IMR-90 (cell line): Measurements from ENCODE around the gene SOD2. TPM values are rescaled to one million over a fixed set of nuclear protein-coding genes. Genes with fewer than 3 reads are reported as not detected.

ENCODE experiments used
- ATAC-seq: fragments of 200-7000 bp; cut with Tn5 transposase; 2 replicates; pipeline ENCODE4 v1.9.1; 2020; ENCODE audit warnings: low read depth, mild to moderate bottlenecking, moderate library complexity
- BruUV-seq: library from RNA; stranded (reverse); fragments of 400-500 nt; replicated peaks from 2 replicates; lab custom pipeline; 2021; lab: Mats Ljungman, UMichigan
- CTCF ChIA-PET: fragments of 300-600 bp; formaldehyde crosslinking; extraction: SDS; loops from one replicate; lab custom pipeline; 2021; ENCODE audit warnings: antibody characterized with exemption; lab: Yijun Ruan, JAX
- POLR2A ChIA-PET: fragments of 300-600 bp; sonication (Branson Sonifier 250); formaldehyde crosslinking; loops from one replicate; lab custom pipeline; 2022; ENCODE audit warnings: antibody characterized with exemption; ENCODE audit not compliant: unreplicated experiment; lab: Charles Lee
- DNase-seq: peaks from one replicate; pipeline ENCODE4 v3.0.0; 2013
- H2AFZ ChIP-seq: replicated peaks from 2 replicates; pipeline ENCODE3; 2013; ENCODE audit warnings: low read length, mild to moderate bottlenecking; ENCODE audit not compliant: poor library complexity
- H2AK5ac ChIP-seq: 2 replicates; pipeline ENCODE4 v1.6.1; 2013; ENCODE audit warnings: low read depth, low read length, inconsistent platforms
- H2AK9ac ChIP-seq: replicated peaks from 2 replicates; pipeline ENCODE3; 2013; ENCODE audit warnings: mild to moderate bottlenecking, low read depth, low read length, moderate library complexity; ENCODE audit not compliant: poor library complexity
- H2BK120ac ChIP-seq: 2 replicates; pipeline ENCODE4 v1.6.1; 2013; ENCODE audit warnings: low read depth, low read length, inconsistent platforms
- H2BK15ac ChIP-seq: 3 replicates; pipeline ENCODE4 v1.6.1; 2013; ENCODE audit warnings: low read depth, low read length, inconsistent platforms
- H2BK20ac ChIP-seq: 2 replicates; pipeline ENCODE4 v1.6.1; 2013; ENCODE audit warnings: low read depth, mild to moderate bottlenecking, inconsistent platforms, low read length, moderate library complexity
- H2BK5ac ChIP-seq: 2 replicates; pipeline ENCODE4 v1.6.1; 2013; ENCODE audit warnings: mild to moderate bottlenecking, low read depth, low read length, inconsistent platforms; ENCODE audit not compliant: poor library complexity, severe bottlenecking
- H3K14ac ChIP-seq: replicated peaks from 2 replicates; pipeline ENCODE4 v1.6.1; 2013; ENCODE audit warnings: low read depth, low read length, inconsistent platforms
- H3K18ac ChIP-seq: 2 replicates; pipeline ENCODE4 v1.6.1; 2013; ENCODE audit warnings: low read depth, low read length, control low read depth
- H3K23ac ChIP-seq: 2 replicates; pipeline ENCODE4 v1.6.1; 2013; ENCODE audit warnings: low read depth, low read length, inconsistent platforms
- H3K27ac ChIP-seq: 2 replicates; pipeline ENCODE4 v1.5.1; 2013; ENCODE audit warnings: mild to moderate bottlenecking, control low read depth, low read length; ENCODE audit not compliant: insufficient read depth
- H3K27me3 ChIP-seq: 2 replicates; pipeline ENCODE4 v1.6.1; 2013; ENCODE audit warnings: low read length; ENCODE audit not compliant: control insufficient read depth, insufficient read depth
- H3K36me3 ChIP-seq: 2 replicates; pipeline ENCODE4 v1.6.1; 2013; ENCODE audit warnings: low read length, mixed read lengths; ENCODE audit not compliant: control insufficient read depth, insufficient read depth
- H3K4ac ChIP-seq: 2 replicates; pipeline ENCODE4 v1.6.1; 2013; ENCODE audit warnings: low read depth, low read length, inconsistent platforms
- H3K4me1 ChIP-seq: 2 replicates; pipeline ENCODE4 v1.6.1; 2013; ENCODE audit warnings: low read length, mixed read lengths; ENCODE audit not compliant: control insufficient read depth, insufficient read depth
- H3K4me2 ChIP-seq: 2 replicates; pipeline ENCODE4 v1.6.1; 2013; ENCODE audit warnings: low read depth, mild to moderate bottlenecking, control low read depth, low read length, moderate library complexity
- H3K4me3 ChIP-seq: 2 replicates; pipeline ENCODE4 v1.5.1; 2013; ENCODE audit warnings: low read depth, mild to moderate bottlenecking, control low read depth, low read length, moderate library complexity; ENCODE audit not compliant: insufficient read depth
- H3K56ac ChIP-seq: 2 replicates; pipeline ENCODE4 v1.6.1; 2013; ENCODE audit warnings: low read length, inconsistent platforms; ENCODE audit not compliant: insufficient read depth; ENCODE audit errors: extremely low read depth
- H3K79me1 ChIP-seq, 2 experiments: 2 replicates each; pipeline ENCODE4 v1.6.1; 2013; ENCODE audit warnings: low read length in 2 of 2, inconsistent platforms in 1 of 2, low read depth in 1 of 2
- H3K9ac ChIP-seq: 2 replicates; pipeline ENCODE4 v1.6.1; 2013; ENCODE audit warnings: low read depth, low read length, control low read depth
- H3K9me1 ChIP-seq: 2 replicates; pipeline ENCODE4 v1.6.1; 2013; ENCODE audit warnings: low read length, inconsistent platforms; ENCODE audit not compliant: insufficient read depth
- H3K9me3 ChIP-seq: 2 replicates; pipeline ENCODE4 v1.6.1; 2013; ENCODE audit warnings: low read length; ENCODE audit not compliant: control insufficient read depth, insufficient read depth
- H4K20me1 ChIP-seq: 2 replicates; pipeline ENCODE4 v1.6.1; 2013; ENCODE audit warnings: low read length, inconsistent platforms; ENCODE audit not compliant: insufficient read depth
- H4K5ac ChIP-seq: 2 replicates; pipeline ENCODE4 v1.6.1; 2013; ENCODE audit warnings: mild to moderate bottlenecking, low read depth, low read length, control low read depth
- H4K8ac ChIP-seq, 2 experiments: 2 replicates each; pipeline ENCODE4 v1.6.1; 2013; ENCODE audit warnings: low read depth in 2 of 2, low read length in 2 of 2, control low read depth in 1 of 2, inconsistent platforms in 1 of 2
- H4K91ac ChIP-seq: 2 replicates; pipeline ENCODE4 v1.6.1; 2013; ENCODE audit warnings: low read depth, low read length, inconsistent platforms; ENCODE audit not compliant: insufficient read depth
- CEBPB ChIP-seq: IDR thresholded peaks from 2 replicates; pipeline ENCODE4 v1.6.1; 2012; ENCODE audit warnings: low read depth, low read length, improper control_type of control experiment
- MAZ ChIP-seq: IDR thresholded peaks from 2 replicates; pipeline ENCODE4 v1.6.1; 2012; ENCODE audit warnings: low read depth, mild to moderate bottlenecking, low read length, improper control_type of control experiment, moderate library complexity, borderline replicate concordance
- SMC3 ChIP-seq: fragments of 150-350 bp; IDR thresholded peaks from 2 replicates; pipeline ENCODE4 v1.6.1; 2016; ENCODE audit warnings: low read depth, mild to moderate bottlenecking, antibody characterized with exemption, low read length, moderate library complexity
- WGBS, 2 experiments: methylation state at CpG; one replicate each; pipeline versions ENCODE4 v1.1.5 to v1.1.7; 2013; ENCODE audit warnings: missing lambda C conversion rate in 2 of 2; ENCODE audit not compliant: insufficient read length in 1 of 2; ENCODE audit errors: extremely low coverage in 2 of 2; 5-methylcytosine and 5-hydroxymethylcytosine counted together
- dilution Hi-C: fragments of 300-500 bp; cut with HindIII; formaldehyde crosslinking; loops from one replicate; pipeline ENCODE4 v1.14.3; 2018; ENCODE audit warnings: low sequenced_read_pairs; ENCODE audit not compliant: unreplicated experiment
- in situ Hi-C: fragments of 300-500 bp; cut with MboI; formaldehyde crosslinking; loops from 3 replicates; pipeline ENCODE4 v1.14.3; 2019; ENCODE audit warnings: low sequenced_read_pairs, inconsistent platforms, mixed read lengths
- intact Hi-C: fragments of 100-400 bp; cut with micrococcal nuclease; formaldehyde crosslinking; loops from 2 replicates; pipeline ENCODE4 v1.10.0; 2022
- polyA plus RNA-seq, 3 experiments: library from polyadenylated mRNA; depleted of rRNA; stranded (reverse); fragments of >200 nt; gene quantifications; 2 replicates each; pipeline ENCODE4 v1.2.3, GENCODE V29; 2012; ENCODE audit warnings: low replicate concordance in 1 of 3
- total RNA-seq: library from RNA; depleted of rRNA; stranded (reverse); fragments of >200 nt; gene quantifications from 2 replicates; pipeline ENCODE4 v1.2.3, GENCODE V29; 2012
- TF ChIP-seq, protein P1 (sequence below): fragments of 150-350 bp; IDR thresholded peaks from 2 replicates; pipeline ENCODE4 v1.6.1; 2017; ENCODE audit warnings: mild to moderate bottlenecking, antibody characterized with exemption, low read length, low read depth

SOD2 gene
- total and polyA plus RNA-seq, 2 of the 4 experiments (the other 2 are of a cell fraction) = 173 to 243 TPM

- in situ Hi-C loops (no loop called here), dilution Hi-C loops (no loop called here), intact Hi-C loops (no loop called here)
- H3K27ac ChIP-seq = no peak overlapping the region
- no peak overlapping the region for H3K4ac ChIP-seq
- no peak overlapping the region for H3K18ac ChIP-seq
- no peak overlapping the region for H3K4me2 ChIP-seq
- BruUV-seq = no TSS peak
- H2BK5ac ChIP-seq = no peak overlapping the region
- H4K20me1 ChIP-seq = no peaks in the 10 kb centered on the region
- H3K27me3 ChIP-seq = no peaks in the 10 kb centered on the region
- no CpG with 5 or more reads among the region's 1 CpG for WGBS, 2 experiments
- H3K23ac ChIP-seq = no peak overlapping the region
- H4K5ac ChIP-seq = no peak overlapping the region
- H3K14ac ChIP-seq = no peak overlapping the region
- no peak overlapping the region for H3K4me3 ChIP-seq
- H3K9ac ChIP-seq = no peak overlapping the region
- no peak overlapping the region for H4K8ac ChIP-seq
- H4K91ac ChIP-seq = no peak overlapping the region
- DNase-seq = peak; percentile 24
- ChIA-PET POLR2A (no interaction called here), CTCF (interaction anchor here (0.9 kb wide), 1 partner anchor 9 kb away, joined by 3 read pairs; no protein-coding TSS in a partner anchor)
- H3K36me3 ChIP-seq = no peaks in the 10 kb centered on the region
- no peak overlapping the region for H2AK9ac ChIP-seq
- H3K56ac ChIP-seq = no peak overlapping the region
- H3K79me1 ChIP-seq = no peaks in the 10 kb centered on the region
- no peaks in the 10 kb centered on the region for H3K9me3 ChIP-seq
- no peak overlapping the region for H2BK20ac ChIP-seq
- H2AFZ ChIP-seq = no peak overlapping the region
- H2BK120ac ChIP-seq = no peak overlapping the region
- peaks cover 4% of the 10 kb centered on the region; the same call in 1 of the 2 replicates for H3K4me1 ChIP-seq
- no peak overlapping the region for H2AK5ac ChIP-seq
- peak; percentile 53 for ATAC-seq
- TF ChIP-seq, protein P1, sequence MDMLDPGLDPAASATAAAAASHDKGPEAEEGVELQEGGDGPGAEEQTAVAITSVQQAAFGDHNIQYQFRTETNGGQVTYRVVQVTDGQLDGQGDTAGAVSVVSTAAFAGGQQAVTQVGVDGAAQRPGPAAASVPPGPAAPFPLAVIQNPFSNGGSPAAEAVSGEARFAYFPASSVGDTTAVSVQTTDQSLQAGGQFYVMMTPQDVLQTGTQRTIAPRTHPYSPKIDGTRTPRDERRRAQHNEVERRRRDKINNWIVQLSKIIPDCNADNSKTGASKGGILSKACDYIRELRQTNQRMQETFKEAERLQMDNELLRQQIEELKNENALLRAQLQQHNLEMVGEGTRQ = no peak
- TF ChIP-seq SMC3 (no peak), MAZ (no peak), CEBPB (0 out of 2 replicates have a peak, but pooled peaks have one; percentile 18)
- H2BK15ac ChIP-seq = no peak overlapping the region
- no peaks in the 10 kb centered on the region for H3K9me1 ChIP-seq
Observed at GRCh38 chr6:159646116-159646515, 46.9 kb downstream of the SOD2 start.
